Fibroblast of pulmonary artery (primary cell): Measurements from ENCODE around the gene SLC16A12.
A peak's percentile ranks its signal among the peaks of the same experiment; 100 is the strongest.

Experiments
- DNase-seq: peaks from one replicate; pipeline ENCODE4 v3.0.0-alpha.2; 2010; ENCODE audit warnings: low read depth
- H3K4me3 ChIP-seq: replicated peaks from 2 replicates; pipeline ENCODE4 v1.5.1; 2011; ENCODE audit warnings: low read depth, mild to moderate bottlenecking, control low read depth, low read length, moderate library complexity
- TF ChIP-seq, protein P1 (sequence below): IDR thresholded peaks from 2 replicates; pipeline ENCODE4 v1.5.1; 2011; ENCODE audit warnings: mild to moderate bottlenecking, control low read depth, low read length, inconsistent platforms; ENCODE audit errors: missing control alignments

The SLC16A12 gene

GRCh38 chr10:89524279-89524678 lies 11.1 kb downstream of the SLC16A12 start:
- H3K4me3 ChIP-seq = no peak overlapping the region
- no peak for DNase-seq
- TF ChIP-seq, protein P1, sequence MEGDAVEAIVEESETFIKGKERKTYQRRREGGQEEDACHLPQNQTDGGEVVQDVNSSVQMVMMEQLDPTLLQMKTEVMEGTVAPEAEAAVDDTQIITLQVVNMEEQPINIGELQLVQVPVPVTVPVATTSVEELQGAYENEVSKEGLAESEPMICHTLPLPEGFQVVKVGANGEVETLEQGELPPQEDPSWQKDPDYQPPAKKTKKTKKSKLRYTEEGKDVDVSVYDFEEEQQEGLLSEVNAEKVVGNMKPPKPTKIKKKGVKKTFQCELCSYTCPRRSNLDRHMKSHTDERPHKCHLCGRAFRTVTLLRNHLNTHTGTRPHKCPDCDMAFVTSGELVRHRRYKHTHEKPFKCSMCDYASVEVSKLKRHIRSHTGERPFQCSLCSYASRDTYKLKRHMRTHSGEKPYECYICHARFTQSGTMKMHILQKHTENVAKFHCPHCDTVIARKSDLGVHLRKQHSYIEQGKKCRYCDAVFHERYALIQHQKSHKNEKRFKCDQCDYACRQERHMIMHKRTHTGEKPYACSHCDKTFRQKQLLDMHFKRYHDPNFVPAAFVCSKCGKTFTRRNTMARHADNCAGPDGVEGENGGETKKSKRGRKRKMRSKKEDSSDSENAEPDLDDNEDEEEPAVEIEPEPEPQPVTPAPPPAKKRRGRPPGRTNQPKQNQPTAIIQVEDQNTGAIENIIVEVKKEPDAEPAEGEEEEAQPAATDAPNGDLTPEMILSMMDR = no peak

GRCh38 chr10:89523274-89523673 lies 12.1 kb downstream of the SLC16A12 start:
- DNase-seq = no peak
- TF ChIP-seq, protein P1 = no peak
- H3K4me3 ChIP-seq = no peak overlapping the region

DNA sequence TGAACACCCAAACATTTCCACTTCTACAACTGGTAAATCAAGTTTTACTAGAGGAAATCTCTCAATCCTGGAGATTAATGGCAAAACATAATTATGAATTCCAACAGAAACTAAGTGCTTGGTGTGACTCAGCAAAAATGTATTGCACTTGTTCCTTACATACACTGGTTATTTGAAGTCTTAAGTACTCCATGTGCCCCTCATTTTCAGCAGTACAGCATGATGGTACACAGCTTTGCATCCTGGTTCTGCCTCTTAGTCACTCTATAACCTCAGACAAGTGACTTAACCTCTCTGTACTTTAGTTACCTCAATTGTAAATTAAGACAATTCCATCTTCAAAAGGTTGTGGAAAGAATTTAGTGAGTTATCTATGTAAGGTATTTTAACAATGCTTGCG lies 12.9 kb downstream of the SLC16A12 start:
- DNase-seq = peak; percentile 39
- no peak overlapping the region for H3K4me3 ChIP-seq
- TF ChIP-seq, protein P1 = no peak

GRCh38 chr10:89521368-89521767 lies 14.0 kb downstream of the SLC16A12 start:
- TF ChIP-seq, protein P1 = no peak

DNA sequence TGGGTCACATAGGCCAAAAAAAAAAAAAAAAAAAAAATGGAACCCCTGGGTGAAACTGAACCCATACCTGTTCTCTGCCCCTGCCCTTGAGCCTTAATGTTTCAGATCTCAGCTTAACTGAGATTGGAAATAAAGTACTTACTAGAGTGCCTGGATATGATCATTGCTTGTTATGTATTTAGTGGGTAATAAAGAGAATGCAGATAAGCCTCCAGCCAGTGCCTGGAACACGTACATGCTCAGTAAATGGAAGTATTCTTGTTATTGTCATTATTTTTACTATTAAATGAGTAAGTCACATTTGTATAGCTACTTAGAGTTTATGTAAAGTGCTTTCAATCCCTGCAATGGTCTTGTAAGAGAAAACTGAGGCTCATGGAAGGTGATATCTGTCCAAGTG lies 14.7 kb downstream of the SLC16A12 start:
- TF ChIP-seq, protein P1 = no peak
- no peak overlapping the region for H3K4me3 ChIP-seq
- DNase-seq = no peak

More at GRCh38 chr10:89521368-89521767, 14.0 kb downstream of the SLC16A12 start:
- H3K4me3 ChIP-seq = no peak overlapping the region
- DNase-seq = no peak

- TF ChIP-seq, protein P1 = no peak
- no peak overlapping the region for H3K4me3 ChIP-seq
- peak; percentile 70 for DNase-seq
These were observed 16.2 kb downstream of the SLC16A12 start for GRCh38 chr10:89518876-89519842.

DNA sequence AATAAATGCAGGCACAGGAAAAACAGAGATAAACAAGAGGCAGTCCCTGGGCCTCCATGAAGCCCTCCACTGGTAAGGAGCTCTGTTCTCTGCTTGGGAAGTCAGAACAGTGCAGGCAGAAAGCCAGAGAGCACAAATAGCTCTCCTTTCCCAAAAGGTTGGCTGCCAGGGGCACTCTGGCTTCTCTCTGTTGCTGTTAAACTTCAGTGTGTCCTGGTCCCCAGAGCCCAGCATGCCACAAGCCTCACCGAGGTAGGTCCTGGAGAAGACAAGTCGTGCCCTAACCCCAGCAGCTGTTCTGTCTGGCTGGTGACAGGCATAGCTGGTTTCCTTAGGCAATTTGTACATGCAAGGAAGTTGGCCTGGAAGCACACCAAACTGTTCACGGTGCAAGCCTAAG lies 17.3 kb downstream of the SLC16A12 start:
- no peak for DNase-seq
- TF ChIP-seq, protein P1 = no peak
- H3K4me3 ChIP-seq = no peak overlapping the region
